HFF-Myc (cell line): Measurements from ENCODE around the gene IMPDH1.

Experiments used
- DNase-seq: peaks from one replicate; pipeline ENCODE4 v3.0.0-alpha.2; 2011; ENCODE audit warnings: low read depth; ENCODE audit errors: extremely low read depth
- H3K4me3 ChIP-seq: replicated peaks from 2 replicates; pipeline ENCODE4 v1.5.1; 2011; ENCODE audit warnings: low read depth, mild to moderate bottlenecking, control low read depth, low read length
- TF ChIP-seq, protein P1 (sequence below): IDR thresholded peaks from 2 replicates; pipeline ENCODE4 v1.5.1; 2012; ENCODE audit warnings: mild to moderate bottlenecking, low read depth, low read length, control low read depth; ENCODE audit errors: missing control alignments

Gene IMPDH1

GRCh38 chr7:128399991-128400390, 9.8 kb downstream of the IMPDH1 start:
- TF ChIP-seq, protein P1, sequence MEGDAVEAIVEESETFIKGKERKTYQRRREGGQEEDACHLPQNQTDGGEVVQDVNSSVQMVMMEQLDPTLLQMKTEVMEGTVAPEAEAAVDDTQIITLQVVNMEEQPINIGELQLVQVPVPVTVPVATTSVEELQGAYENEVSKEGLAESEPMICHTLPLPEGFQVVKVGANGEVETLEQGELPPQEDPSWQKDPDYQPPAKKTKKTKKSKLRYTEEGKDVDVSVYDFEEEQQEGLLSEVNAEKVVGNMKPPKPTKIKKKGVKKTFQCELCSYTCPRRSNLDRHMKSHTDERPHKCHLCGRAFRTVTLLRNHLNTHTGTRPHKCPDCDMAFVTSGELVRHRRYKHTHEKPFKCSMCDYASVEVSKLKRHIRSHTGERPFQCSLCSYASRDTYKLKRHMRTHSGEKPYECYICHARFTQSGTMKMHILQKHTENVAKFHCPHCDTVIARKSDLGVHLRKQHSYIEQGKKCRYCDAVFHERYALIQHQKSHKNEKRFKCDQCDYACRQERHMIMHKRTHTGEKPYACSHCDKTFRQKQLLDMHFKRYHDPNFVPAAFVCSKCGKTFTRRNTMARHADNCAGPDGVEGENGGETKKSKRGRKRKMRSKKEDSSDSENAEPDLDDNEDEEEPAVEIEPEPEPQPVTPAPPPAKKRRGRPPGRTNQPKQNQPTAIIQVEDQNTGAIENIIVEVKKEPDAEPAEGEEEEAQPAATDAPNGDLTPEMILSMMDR, result no peak
- DNase-seq, result no peak
- no peak overlapping the region for H3K4me3 ChIP-seq

DNA sequence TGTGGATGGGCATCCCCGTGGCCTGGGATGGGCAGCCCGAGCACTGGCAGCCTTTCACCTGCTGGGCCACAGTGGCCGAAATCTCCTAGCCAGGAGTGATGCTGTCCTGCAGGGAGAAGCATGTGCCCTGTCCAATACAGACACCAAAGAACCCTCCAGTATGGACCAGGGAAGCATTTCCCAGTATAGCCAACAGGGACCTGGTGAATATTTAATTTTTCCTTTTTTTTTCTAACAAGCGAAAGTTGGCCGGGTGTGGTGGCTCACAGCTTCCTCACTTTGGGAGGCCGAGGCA, 11.0 kb downstream of the IMPDH1 start:
- no peak for DNase-seq
- TF ChIP-seq, protein P1, result no peak
- no peak overlapping the region for H3K4me3 ChIP-seq

DNA sequence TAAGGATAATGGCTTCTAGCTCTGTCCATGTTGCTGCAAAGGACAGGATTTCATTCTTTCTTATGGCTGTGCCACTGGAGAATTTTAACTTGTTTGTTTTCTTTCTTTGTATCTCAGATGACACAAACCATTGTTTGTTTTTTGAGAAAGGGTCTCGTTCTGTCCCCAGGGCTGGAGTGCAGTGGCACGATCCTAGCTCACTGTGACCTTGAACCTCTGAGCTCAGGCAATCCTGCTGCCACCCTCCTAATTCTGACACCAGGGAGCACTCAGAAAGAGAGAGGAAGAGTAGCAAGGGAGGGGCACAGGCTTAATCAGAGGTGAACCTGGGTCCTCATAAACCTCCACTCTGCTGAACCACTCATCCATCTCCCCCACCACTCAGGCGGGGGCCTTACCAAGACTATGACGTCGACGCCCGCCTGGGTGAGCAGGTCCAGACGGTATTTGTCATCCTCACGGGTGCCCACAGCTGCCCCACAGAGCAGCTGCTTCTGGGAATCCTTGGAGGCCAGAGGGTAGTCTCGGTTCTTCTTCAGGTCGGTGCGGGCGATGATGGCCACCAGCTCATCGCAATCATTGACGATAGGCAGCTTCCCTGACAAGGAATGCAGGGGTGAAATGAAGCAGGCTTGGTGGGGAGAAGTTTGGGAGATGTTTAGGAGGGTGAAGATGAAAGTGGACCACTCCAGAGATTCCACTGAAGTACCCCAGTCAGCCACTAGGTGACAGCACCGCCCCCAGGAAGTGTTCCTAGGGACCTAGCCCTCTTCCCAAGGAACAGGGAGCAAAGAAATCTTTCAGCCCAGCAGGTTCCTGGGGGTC, 11.6 kb downstream of the IMPDH1 start:
- no peak for DNase-seq
- TF ChIP-seq, protein P1, result peak; percentile 97
- H3K4me3 ChIP-seq, result no peak overlapping the region

GRCh38 chr7:128396357-128396756, 13.4 kb downstream of the IMPDH1 start:
- DNase-seq, result no peak
- no peak overlapping the region for H3K4me3 ChIP-seq
- TF ChIP-seq, protein P1, result no peak

- no peak for DNase-seq
- TF ChIP-seq, protein P1, result peak; percentile 26
- no peak overlapping the region for H3K4me3 ChIP-seq
Observed at GRCh38 chr7:128395748-128396147, 14.0 kb downstream of the IMPDH1 start.

GRCh38 chr7:128394904-128395496, 14.8 kb downstream of the IMPDH1 start:
- DNase-seq, result no peak
- H3K4me3 ChIP-seq, result no peak overlapping the region
- TF ChIP-seq, protein P1, result no peak
